Colonic mucosa (tissue), 4 donors: ENCODE data around the gene GABBR2. TPM values are rescaled to one million over a fixed set of nuclear protein-coding genes. Genes with fewer than 3 reads are reported as not detected.

ENCODE experiments used
- DNase-seq: peaks from one replicate; pipeline ENCODE4 v3.0.0-alpha.2; 2020
- H3K27ac ChIP-seq: fragments of 200-600 bp; one replicate; pipeline ENCODE4 v1.8.0; 2021
- H3K27me3 ChIP-seq: fragments of 200-600 bp; one replicate; pipeline ENCODE4 v1.8.0; 2021
- H3K36me3 ChIP-seq: fragments of 200-600 bp; one replicate; pipeline ENCODE4 v1.8.0; 2021
- H3K4me1 ChIP-seq: fragments of 200-600 bp; one replicate; pipeline ENCODE4 v1.8.0; 2021; ENCODE audit warnings: mild to moderate bottlenecking
- H3K4me3 ChIP-seq: fragments of 200-600 bp; one replicate; pipeline ENCODE4 v1.8.0; 2021
- H3K9ac ChIP-seq, 2 donors: one replicate each; pipeline ENCODE4 v1.7.0; 2013; ENCODE audit warnings: control low read depth in 2 of 2, low read depth in 2 of 2, low read length in 2 of 2
- H3K9me3 ChIP-seq: fragments of 200-600 bp; one replicate; pipeline ENCODE4 v1.8.0; 2021
- CTCF ChIP-seq: fragments of 200-600 bp; IDR thresholded peaks from one replicate; pipeline ENCODE4 v1.8.0; 2022; ENCODE audit warnings: antibody characterized with exemption, mild to moderate bottlenecking
- intact Hi-C: fragments of 100-400 bp; cut with DNase I; formaldehyde crosslinking; loops from one replicate; pipeline ENCODE4 v1.14.1; 2022
- total RNA-seq, 2 donors: library from RNA; stranded (reverse); fragmentation: NEBNext Ultra II Directional in 1 of 2; extraction: Animal tissue kit (Norgen Biotek cat#: 25700) in 1 of 2; gene quantifications; one replicate each; pipeline ENCODE4 v1.2.1, GENCODE V29; 2021
- donor health status: healthy.
- donor health status: DM: no; HTN: no; CAD: no.
- donor health status: DM: no; HTN: no; CAD: no.

The GABBR2 gene
- total RNA-seq, 2 donors from 2014 or later: 0.05 TPM; not detected in 1

DNA sequence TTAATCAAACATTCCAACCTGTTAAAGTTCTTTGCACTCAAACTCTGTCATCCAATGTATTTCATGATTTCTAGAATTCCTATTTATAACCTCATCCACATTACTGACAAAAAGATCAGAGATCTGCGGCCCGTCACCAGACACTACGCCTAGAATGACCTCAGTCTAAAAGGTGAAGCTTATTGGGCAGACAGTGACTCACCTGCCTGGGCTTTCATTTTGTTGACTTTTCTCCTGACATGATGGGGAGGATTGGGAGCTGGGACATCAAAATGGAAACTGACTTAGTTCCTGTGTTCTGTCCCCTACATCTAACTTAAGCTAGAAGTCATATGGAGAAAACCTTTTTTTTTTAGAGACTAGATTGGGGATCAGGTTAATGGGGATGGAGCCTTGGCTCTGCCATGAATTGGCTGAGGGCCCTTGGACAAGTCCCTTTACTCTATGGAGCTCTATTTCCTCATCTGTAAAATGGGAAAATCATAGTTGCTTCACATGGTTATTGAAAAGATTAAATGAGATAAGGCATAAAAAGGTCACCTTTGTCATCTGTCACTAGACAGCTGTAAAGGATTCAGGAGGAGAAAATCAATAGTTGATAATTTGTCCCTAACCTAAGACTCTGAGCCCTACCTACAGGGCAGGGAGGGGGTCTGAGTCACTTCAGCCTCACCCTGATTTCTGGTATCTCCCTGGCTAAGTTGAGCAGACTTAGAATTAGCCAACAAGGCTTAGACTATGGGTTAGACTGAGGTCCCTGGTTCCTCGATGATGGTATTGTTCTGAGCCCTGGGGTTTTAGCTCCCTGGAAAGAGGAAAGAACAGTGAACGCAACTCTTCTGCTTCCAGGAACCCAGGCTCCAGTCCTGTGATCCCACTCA, 228.5 kb downstream of the GABBR2 start:
- intact Hi-C loops: loop anchor here (10.0 kb wide), 1 partner anchor 55 kb away; no protein-coding TSS in a partner anchor
- DNase-seq: no peak
- H3K4me1 ChIP-seq: no peaks in the 10 kb centered on the region
- no peaks in the 10 kb centered on the region for H3K9me3 ChIP-seq
- H3K36me3 ChIP-seq: no peaks in the 10 kb centered on the region
- no peak for TF ChIP-seq CTCF
- no peaks in the 10 kb centered on the region for H3K27me3 ChIP-seq
- H3K9ac ChIP-seq: no peak overlapping the region
- H3K27ac ChIP-seq: no peak overlapping the region
- H3K4me3 ChIP-seq: no peak overlapping the region

DNA sequence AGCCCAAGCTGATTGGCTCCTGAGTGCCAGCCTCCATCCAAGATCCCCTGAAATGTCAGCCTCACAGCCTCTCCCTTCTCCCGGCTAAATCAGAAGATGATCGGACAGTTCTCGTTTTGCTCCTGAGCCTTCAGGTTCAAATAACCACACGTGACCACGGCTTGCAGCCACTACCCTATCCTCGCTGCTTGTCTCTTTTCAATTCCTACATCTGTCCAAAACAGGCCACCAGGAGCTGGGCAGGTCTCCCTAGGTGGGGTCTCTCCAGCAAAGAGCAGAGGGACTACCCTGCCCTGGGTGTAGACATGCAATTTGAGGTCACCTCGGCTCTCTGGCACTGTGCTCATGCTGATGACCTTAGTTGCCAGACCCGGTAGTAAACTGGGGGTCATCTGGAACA, 229.3 kb downstream of the GABBR2 start:
- no peaks in the 10 kb centered on the region for H3K4me1 ChIP-seq
- no peak overlapping the region for H3K27ac ChIP-seq

GRCh38 chr9:98477884-98478283, 230.9 kb downstream of the GABBR2 start:
- Histone ChIP-seq H3K27ac (no peak overlapping the region), H3K4me1 (no peaks in the 10 kb centered on the region), H3K27me3 (no peaks in the 10 kb centered on the region), H3K4me3 (no peak overlapping the region), H3K9me3 (no peaks in the 10 kb centered on the region), H3K9ac (no peak overlapping the region), H3K36me3 (no peaks in the 10 kb centered on the region)
- DNase-seq: no peak
- intact Hi-C loops: no loop called here
- no peak for TF ChIP-seq CTCF

More for the DNA sequence above, 229.3 kb downstream of the GABBR2 start:
- Histone ChIP-seq H3K36me3 (no peaks in the 10 kb centered on the region), H3K9me3 (no peaks in the 10 kb centered on the region), H3K9ac (no peak overlapping the region), H3K4me3 (no peak overlapping the region), H3K27me3 (no peaks in the 10 kb centered on the region)
- DNase-seq: no peak
- intact Hi-C loops: no loop called here
- no peak for TF ChIP-seq CTCF

- Histone ChIP-seq H3K27ac (no peak overlapping the region), H3K9ac (no peak overlapping the region), H3K27me3 (no peaks in the 10 kb centered on the region), H3K36me3 (no peaks in the 10 kb centered on the region), H3K9me3 (no peaks in the 10 kb centered on the region), H3K4me3 (no peak overlapping the region), H3K4me1 (no peaks in the 10 kb centered on the region)
- DNase-seq: no peak
- intact Hi-C loops: no loop called here
- TF ChIP-seq CTCF: no peak
Measured at GRCh38 chr9:98472216-98472615, 236.5 kb downstream of the GABBR2 start.

GRCh38 chr9:98471185-98471584, 237.6 kb downstream of the GABBR2 start:
- no peak for DNase-seq
- Histone ChIP-seq H3K9ac (no peak overlapping the region), H3K4me1 (no peaks in the 10 kb centered on the region), H3K9me3 (no peaks in the 10 kb centered on the region), H3K4me3 (no peak overlapping the region), H3K36me3 (no peaks in the 10 kb centered on the region), H3K27me3 (no peaks in the 10 kb centered on the region), H3K27ac (no peak overlapping the region)
- intact Hi-C loops: no loop called here
- no peak for TF ChIP-seq CTCF
